ENCODE results near the gene RNF166. TPM values are rescaled to one million over a fixed set of nuclear protein-coding genes. Genes with fewer than 3 reads are reported as not detected.

The RNF166 gene
- polyA plus RNA-seq, 1 experiment: 6.8 TPM

DNA sequence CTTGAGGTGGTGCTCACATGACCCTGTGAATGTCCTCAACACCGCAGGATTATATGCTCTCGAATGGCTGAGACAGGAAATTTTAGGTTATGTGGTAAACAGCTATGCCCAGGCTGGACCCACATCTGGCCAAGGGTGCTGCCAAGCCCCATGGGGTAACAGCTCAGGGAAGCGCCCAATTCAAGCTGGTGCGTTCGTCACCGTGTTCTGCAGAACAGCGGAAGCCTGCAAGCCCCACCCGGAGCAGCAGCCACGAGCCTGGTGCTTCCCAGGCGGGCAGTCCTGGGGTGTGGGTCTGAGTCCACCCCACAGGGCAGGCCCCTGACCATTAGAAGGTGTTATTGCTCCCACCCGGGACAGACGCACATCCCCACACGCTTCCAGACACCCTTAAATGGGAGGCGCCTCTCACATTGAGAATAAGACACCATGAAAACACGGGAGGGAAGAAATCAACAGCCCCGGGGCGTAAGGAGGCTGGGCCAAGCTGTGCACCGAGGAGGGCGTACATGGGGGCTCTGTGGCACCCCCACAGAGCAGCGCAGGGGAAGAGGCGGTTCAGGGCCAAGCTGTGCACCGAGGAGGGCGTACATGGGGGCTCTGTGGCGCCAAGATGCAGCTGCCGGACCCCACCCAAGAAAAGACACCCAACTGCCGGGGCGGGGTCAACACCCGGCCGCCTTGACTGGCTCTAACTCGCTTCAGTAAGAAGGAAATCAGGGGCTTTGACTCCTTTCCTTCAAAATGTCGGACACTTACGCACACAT is 52.4 kb downstream of the RNF166 start:
- Histone ChIP-seq H3K27me3 (ENCODE audit: control insufficient read depth, insufficient read depth, low read length) (no peaks in the 10 kb centered on the region), H3K27ac (ENCODE audit: low read depth, low read length) (no peak overlapping the region), H3K9me3 (ENCODE audit: control insufficient read depth, insufficient read depth, low read length) (no peaks in the 10 kb centered on the region; the same call in 1 of the 2 replicates), H3K4me3 (ENCODE audit: low read depth, low read length) (no peak overlapping the region)
- ChIA-PET POLR2A (no interaction called here), CTCF (no interaction called here)
- TF ChIP-seq CTCF (IDR thresholded peaks at IDR 0.05; ENCODE audit: low read depth, low read length): no peak
- DNase-seq (ENCODE audit: low read depth, low spot score): no peak

DNA sequence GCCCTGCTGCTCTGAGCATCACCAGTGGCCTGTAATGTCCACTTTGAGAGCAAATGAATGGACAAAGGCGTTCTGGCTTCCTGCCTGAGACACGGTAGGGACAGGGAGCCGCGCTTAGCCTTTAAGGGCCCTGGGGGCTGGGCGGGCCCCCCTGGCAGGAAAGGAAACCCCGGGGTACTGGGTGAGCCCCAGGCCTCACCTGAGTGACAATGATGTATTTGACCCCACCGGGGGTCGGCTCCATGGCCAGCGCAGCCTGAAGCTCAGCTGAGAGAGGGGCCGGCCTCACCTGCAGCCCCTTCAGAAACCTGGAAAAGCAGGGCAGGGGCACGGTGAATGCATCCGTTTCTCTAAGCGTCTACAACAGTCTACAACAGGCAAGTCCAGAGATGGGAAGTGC is 53.1 kb downstream of the RNF166 start:
- POLR2A ChIA-PET: no interaction called here
- H3K4me3 ChIP-seq (ENCODE audit: low read depth, low read length): no peak overlapping the region
- CTCF ChIA-PET: no interaction called here

DNA sequence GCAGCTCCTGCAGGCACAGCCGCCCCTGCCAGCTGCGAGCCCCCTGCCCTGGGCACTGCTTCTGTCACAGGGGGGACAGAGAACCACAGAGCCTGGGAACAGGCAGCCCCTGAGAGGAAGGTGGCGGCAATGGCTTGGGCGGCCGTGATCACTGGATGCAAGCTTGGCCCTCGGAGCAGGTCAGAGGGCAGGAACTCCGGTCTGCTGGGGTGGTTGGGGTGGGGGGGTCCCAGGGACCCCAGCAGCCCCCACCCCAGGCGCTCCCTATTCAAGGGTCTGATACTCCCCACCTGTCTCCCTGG is 53.5 kb downstream of the RNF166 start:
- Histone ChIP-seq H3K4me3 (ENCODE audit: low read depth, low read length) (no peak overlapping the region), H3K27me3 (ENCODE audit: control insufficient read depth, insufficient read depth, low read length) (no peaks in the 10 kb centered on the region), H3K9me3 (ENCODE audit: control insufficient read depth, insufficient read depth, low read length) (no peaks in the 10 kb centered on the region; the same call in 1 of the 2 replicates), H3K27ac (ENCODE audit: low read depth, low read length) (no peak overlapping the region)
- TF ChIP-seq CTCF (IDR thresholded peaks at IDR 0.05; ENCODE audit: low read depth, low read length): no peak
- ChIA-PET POLR2A (no interaction called here), CTCF (no interaction called here)
- no peak for DNase-seq (ENCODE audit: low read depth, low spot score)

More for the DNA sequence above, 53.1 kb downstream of the RNF166 start:
- H3K27ac ChIP-seq (ENCODE audit: low read depth, low read length): no peak overlapping the region
- no peak for TF ChIP-seq CTCF (IDR thresholded peaks at IDR 0.05; ENCODE audit: low read depth, low read length)
- DNase-seq (ENCODE audit: low read depth, low spot score): no peak
- H3K27me3 ChIP-seq (ENCODE audit: control insufficient read depth, insufficient read depth, low read length): no peaks in the 10 kb centered on the region
- no peaks in the 10 kb centered on the region; the same call in 1 of the 2 replicates for H3K9me3 ChIP-seq (ENCODE audit: control insufficient read depth, insufficient read depth, low read length)

GRCh38 chr16:88651989-88652761 is 54.0 kb downstream of the RNF166 start:
- ChIA-PET POLR2A (no interaction called here), CTCF (no interaction called here)
- no peak for TF ChIP-seq CTCF (IDR thresholded peaks at IDR 0.05; ENCODE audit: low read depth, low read length)
- Histone ChIP-seq H3K27me3 (ENCODE audit: control insufficient read depth, insufficient read depth, low read length) (no peaks in the 10 kb centered on the region), H3K9me3 (ENCODE audit: control insufficient read depth, insufficient read depth, low read length) (no peaks in the 10 kb centered on the region; the same call in 1 of the 2 replicates), H3K27ac (ENCODE audit: low read depth, low read length) (no peak overlapping the region), H3K4me3 (ENCODE audit: low read depth, low read length) (no peak overlapping the region)
- no peak for DNase-seq (ENCODE audit: low read depth, low spot score)
